Esophagus muscularis mucosa (tissue), 4 donors: ENCODE measurements around the gene UNC13B. TPM values are rescaled to one million over a fixed set of nuclear protein-coding genes. Genes with fewer than 3 reads are reported as not detected.
A peak's percentile ranks its signal among the peaks of the same experiment; 100 is the strongest.

Experiments
- DNase-seq: peaks from one replicate; pipeline ENCODE4 v3.0.0-alpha.2; 2017; ENCODE audit errors: extremely low spot score
- H3K27ac ChIP-seq, 4 donors: fragments of 200-600 bp; sonication (generic); replicated peaks in 1 of 4; 1 replicate in 3 of 4; 2 replicates in 1 of 4; pipeline ENCODE4 v1.5.1; 2016 to 2019; ENCODE audit warnings: mild to moderate bottlenecking in 1 of 4
- H3K27me3 ChIP-seq, 4 donors: fragments of 200-600 bp; sonication (generic); one replicate each; pipeline versions ENCODE4 v1.5.1 to v1.6.0; 2016 to 2019
- H3K36me3 ChIP-seq, 4 donors: fragments of 200-600 bp; sonication (generic); one replicate each; pipeline ENCODE4 v1.5.1; 2016 to 2019
- H3K4me1 ChIP-seq, 4 donors: fragments of 200-600 bp; sonication (generic); one replicate each; pipeline ENCODE4 v1.5.1; 2016 to 2019
- H3K4me3 ChIP-seq, 4 donors: fragments of 200-600 bp; sonication (generic); 1 replicate in 2 of 4; 2 replicates in 2 of 4; pipeline ENCODE4 v1.5.1; 2016 to 2019; ENCODE audit warnings: mild to moderate bottlenecking in 4 of 4, moderate library complexity in 1 of 4
- H3K9me3 ChIP-seq, 4 donors: fragments of 200-600 bp; sonication (generic); 1 replicate in 3 of 4; 2 replicates in 1 of 4; pipeline ENCODE4 v1.5.1; 2016 to 2019
- CTCF ChIP-seq, 3 experiments: fragments of 200-600 bp in 2 of 3; fragments of 450-650 bp in 1 of 3; sonication (generic) in 2 of 3; IDR thresholded peaks; one replicate each; pipeline ENCODE4 v1.5.1; 2017 to 2019; ENCODE audit warnings: antibody characterized with exemption in 3 of 3, mild to moderate bottlenecking in 2 of 3, moderate library complexity in 1 of 3
- EP300 ChIP-seq: sonication (generic); formaldehyde crosslinking; IDR thresholded peaks from one replicate; pipeline ENCODE4 v1.6.1; 2017; ENCODE audit warnings: antibody characterized with exemption
- POLR2A ChIP-seq: fragments of 450-650 bp; IDR thresholded peaks from one replicate; pipeline ENCODE4 v1.6.1; 2017; ENCODE audit warnings: antibody characterized with exemption, moderate library complexity, mild to moderate bottlenecking, low read depth
- POLR2AphosphoS5 ChIP-seq, 2 donors: sonication (generic); formaldehyde crosslinking; IDR thresholded peaks; one replicate each; pipeline ENCODE4 v1.6.1; 2017; ENCODE audit warnings: antibody characterized with exemption in 2 of 2
- WGBS: methylation state at CpG from one replicate; pipeline ENCODE4 v1.1.5; 2018; 5-methylcytosine and 5-hydroxymethylcytosine counted together
- intact Hi-C: fragments of 100-400 bp; cut with DNase I; formaldehyde crosslinking; loops from one replicate; pipeline ENCODE4 v1.15.1; 2023
- total RNA-seq, 4 donors: library from RNA; depleted of rRNA; stranded (reverse); fragments of >200 nt; gene quantifications; one replicate each; pipeline versions ENCODE4 v1.1.0 to v1.2.1, GENCODE V29; 2016

The UNC13B gene
- total RNA-seq, 4 donors from 2014 or later: 21.9 to 30.7 (median 28.7) TPM

GRCh38 chr9:35115680-35116538 is 45.9 kb upstream of the UNC13B start, which contains the start of gene ATOSB:
ATOSB (minus strand) TSS chr9:35115862; CDS start chr9:35108274, 7,588 bp downstream.
- H3K4me3 ChIP-seq: peak within 1 kb of the TSS; percentile 60 to 75 (median 62)
- peaks cover 48 to 58% (median 56%) of the 10 kb centered on the region in 4 donors for H3K4me1 ChIP-seq
- no peaks in the 10 kb centered on the region for H3K9me3 ChIP-seq
- DNase-seq: peak; percentile 99
- no peaks in the 10 kb centered on the region for H3K27me3 ChIP-seq
- intact Hi-C loops: loop anchor here (1.0 to 10.0 kb wide), 4 partner anchors 46 to 436 kb away; partner anchors contain the start of gene UNC13B
- TF ChIP-seq POLR2AphosphoS5 (IDR thresholded peaks at IDR 0.05) (peak; percentile 59 to 73), CTCF (IDR thresholded peaks at IDR 0.05) (no peak), POLR2A (peak; percentile 30), EP300 (no peak)
- WGBS: under 1% methylated on average over 51 of the region's 54 CpGs
- peak within 1 kb of the TSS; percentile 83 to 93 (median 89) for H3K27ac ChIP-seq
- no peaks in the 10 kb centered on the region for H3K36me3 ChIP-seq

GRCh38 chr9:35116539-35116897 is 45.3 kb upstream of the UNC13B start:
- peaks cover 48 to 55% (median 54%) of the 10 kb centered on the region in 4 donors for H3K4me1 ChIP-seq
- H3K27me3 ChIP-seq: no peaks in the 10 kb centered on the region
- TF ChIP-seq CTCF (IDR thresholded peaks at IDR 0.05) (no peak), POLR2A (no peak), EP300 (no peak), POLR2AphosphoS5 (IDR thresholded peaks at IDR 0.05) (no peak)

GRCh38 chr9:35116898-35117551 is 44.8 kb upstream of the UNC13B start:
- peak; percentile 96 for DNase-seq
- peak overlapping the region; percentile 83 to 93 (median 89) for H3K27ac ChIP-seq
- H3K9me3 ChIP-seq: no peaks in the 10 kb centered on the region
- H3K4me3 ChIP-seq: peak overlapping the region; percentile 60 to 75 (median 62)
- H3K27me3 ChIP-seq: no peaks in the 10 kb centered on the region
- intact Hi-C loops: loop anchor here (1.0 to 10.0 kb wide), 5 partner anchors 45 to 435 kb away; partner anchors contain the start of gene UNC13B
- peaks cover 44 to 50% (median 49%) of the 10 kb centered on the region in 4 donors for H3K4me1 ChIP-seq
- H3K36me3 ChIP-seq: no peaks in the 10 kb centered on the region
- 16% methylated on average over 20 of the region's 30 CpGs for WGBS
- peak; percentile 94 to 97 (median 96) for TF ChIP-seq CTCF (IDR thresholded peaks at IDR 0.05)
- TF ChIP-seq POLR2AphosphoS5 (IDR thresholded peaks at IDR 0.05): peak in 1 of 2 donors; percentile 58
- TF ChIP-seq EP300: no peak

More at GRCh38 chr9:35116539-35116897, 45.3 kb upstream of the UNC13B start:
- Histone ChIP-seq H3K36me3 (no peaks in the 10 kb centered on the region), H3K27ac (peak overlapping the region; percentile 83 to 93 (median 89)), H3K4me3 (peak overlapping the region; percentile 60 to 75 (median 62)), H3K9me3 (no peaks in the 10 kb centered on the region)
- intact Hi-C loops: loop anchor here (1.0 to 10.0 kb wide), 4 partner anchors 46 to 436 kb away; partner anchors contain the start of gene UNC13B
- WGBS: 0% methylated on average over 10 of the region's 12 CpGs
- DNase-seq: no peak

- Histone ChIP-seq H3K27me3 (no peaks in the 10 kb centered on the region), H3K36me3 (no peaks in the 10 kb centered on the region), H3K4me3 (no peak overlapping the region), H3K27ac (no peak overlapping the region), H3K9me3 (no peaks in the 10 kb centered on the region), H3K4me1 (peaks cover 0 to 7% (median 0%) of the 10 kb centered on the region in 4 donors)
- WGBS: 87% methylated on average over 6 of the region's 6 CpGs
- no peak for DNase-seq
- TF ChIP-seq CTCF (IDR thresholded peaks at IDR 0.05): no peak
- no peak for TF ChIP-seq EP300
- no peak for TF ChIP-seq POLR2A
- TF ChIP-seq POLR2AphosphoS5 (IDR thresholded peaks at IDR 0.05): no peak
- intact Hi-C loops: no loop called here
Measured at GRCh38 chr9:35134920-35135319, 26.9 kb upstream of the UNC13B start.
